Stimulated activated CD8-positive, alpha-beta memory T cell treated with anti-CD3 and anti-CD28 coated beads, Interleukin-15, amount 100 ng/mL, for 48 hours (primary cell): ENCODE measurements around the gene PRRX1.

Source experiments
- DNase-seq, 2 donors: peaks; one replicate each; pipeline ENCODE4 v3.0.0-alpha.2; 2020; ENCODE audit warnings: low read depth in 2 of 2

The PRRX1 gene

DNA sequence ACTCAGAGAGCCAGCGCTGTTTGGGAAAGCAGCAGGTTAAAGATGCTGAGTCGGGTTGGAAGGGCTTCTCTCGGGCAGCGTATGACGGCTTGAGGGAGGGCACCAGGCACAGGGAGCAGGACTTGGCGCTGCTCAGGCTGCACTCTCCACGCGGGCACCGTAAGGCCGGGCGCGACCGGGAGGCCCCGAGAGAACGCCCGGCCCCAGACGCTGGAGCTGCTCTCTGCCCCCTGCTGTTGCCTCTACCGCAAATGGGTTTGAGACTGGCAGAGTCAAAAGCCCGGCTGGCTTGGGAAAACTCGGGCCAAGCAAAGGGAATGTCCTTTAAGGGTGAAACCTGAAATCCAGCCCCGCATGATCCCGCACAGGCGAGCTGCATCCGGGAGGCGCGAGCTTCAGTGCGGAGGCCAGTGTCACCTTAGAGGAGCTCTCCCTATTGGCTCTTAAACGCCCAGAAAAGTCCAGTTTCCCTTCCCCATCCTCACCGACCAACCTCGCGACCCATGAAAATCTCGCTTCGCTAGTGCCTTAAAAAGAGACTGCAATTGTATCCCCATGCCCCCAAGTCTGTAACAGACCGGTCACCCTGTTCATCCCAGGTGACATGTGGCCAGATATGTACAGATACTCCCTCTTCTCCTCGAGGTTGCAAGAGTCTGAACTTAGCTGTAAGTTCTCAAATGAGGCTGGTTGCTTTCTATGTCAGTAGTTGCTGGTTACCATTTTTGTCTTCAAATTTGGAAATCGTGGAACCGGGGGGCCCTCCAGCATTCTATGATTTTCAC lies 1.1 kb downstream of the PRRX1 start:
- no peak for DNase-seq

GRCh38 chr1:170665629-170666028 lies 1.7 kb downstream of the PRRX1 start:
- DNase-seq, result no peak

DNA sequence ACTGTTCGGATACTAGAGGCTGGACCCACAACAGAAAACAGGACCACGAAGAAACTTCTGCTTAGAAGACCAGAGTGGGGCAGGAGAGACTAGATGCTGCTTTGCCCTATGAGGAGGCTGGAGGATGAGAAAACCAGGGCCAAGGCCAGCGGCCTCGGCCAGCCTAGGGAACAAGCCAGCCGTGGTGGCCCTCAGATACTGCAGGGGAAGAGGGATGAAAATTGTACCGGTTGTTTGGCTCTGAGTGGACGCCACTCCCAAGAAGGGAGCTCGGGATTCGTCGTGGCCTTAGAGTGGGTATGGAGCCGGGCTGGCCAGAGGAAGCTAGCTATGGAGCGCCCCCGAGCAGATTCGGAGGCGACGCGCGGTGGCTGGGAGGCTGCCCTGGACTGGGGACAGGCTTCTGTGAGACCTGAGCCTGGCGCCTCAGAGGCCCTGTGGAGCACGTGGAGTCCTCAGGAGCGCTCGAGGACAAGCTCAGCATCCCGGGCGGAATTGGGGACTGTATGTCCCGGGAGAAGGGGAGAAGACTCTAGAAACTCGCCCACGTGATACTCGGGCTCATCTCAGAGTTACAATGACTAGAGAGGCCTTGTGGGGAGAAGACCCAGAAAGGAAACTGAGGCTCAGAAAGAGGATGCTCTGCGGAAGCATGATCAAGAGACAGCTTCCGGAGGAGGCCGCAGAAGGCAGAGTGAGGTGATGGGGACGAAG lies 2.8 kb downstream of the PRRX1 start:
- no peak for DNase-seq

- DNase-seq, result no peak
These were observed 4.5 kb downstream of the PRRX1 start for GRCh38 chr1:170668209-170669106.

DNA sequence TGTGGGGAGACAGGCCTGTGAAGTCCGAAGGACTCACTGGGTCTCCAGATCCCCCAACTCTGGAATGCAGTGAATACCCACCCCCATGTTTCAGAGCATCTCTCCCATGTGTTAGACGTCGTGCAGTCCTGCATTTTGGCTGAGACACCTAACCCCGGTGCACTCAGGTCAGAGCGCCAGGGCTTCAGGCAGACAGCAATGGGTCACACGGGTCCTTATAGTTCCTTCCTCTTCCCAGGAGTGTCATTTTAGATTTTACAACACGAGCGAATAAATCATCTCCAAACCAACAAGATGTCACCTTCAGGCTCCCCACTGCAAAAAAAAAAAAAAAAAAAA lies 5.1 kb downstream of the PRRX1 start:
- DNase-seq, result no peak

GRCh38 chr1:170669586-170670530 lies 5.9 kb downstream of the PRRX1 start:
- DNase-seq, result no peak

GRCh38 chr1:170670802-170671628 lies 7.1 kb downstream of the PRRX1 start:
- DNase-seq, result no peak

DNA sequence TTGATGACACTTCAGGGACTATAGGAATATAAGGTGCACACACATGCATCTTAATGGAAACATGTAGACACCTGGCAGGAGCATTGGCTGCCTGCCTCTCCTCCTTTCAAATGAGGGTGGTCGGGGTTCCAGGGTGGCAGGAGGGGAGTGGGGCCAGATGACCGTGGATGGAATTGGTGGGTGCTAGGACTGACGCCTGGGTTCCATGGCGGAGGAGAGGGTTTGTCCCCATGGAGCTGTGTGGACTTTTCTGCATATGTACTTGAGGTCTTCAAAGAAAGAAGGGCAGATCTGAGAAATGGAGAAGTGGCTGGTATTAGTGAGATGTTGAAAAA lies 7.7 kb downstream of the PRRX1 start:
- no peak for DNase-seq

DNA sequence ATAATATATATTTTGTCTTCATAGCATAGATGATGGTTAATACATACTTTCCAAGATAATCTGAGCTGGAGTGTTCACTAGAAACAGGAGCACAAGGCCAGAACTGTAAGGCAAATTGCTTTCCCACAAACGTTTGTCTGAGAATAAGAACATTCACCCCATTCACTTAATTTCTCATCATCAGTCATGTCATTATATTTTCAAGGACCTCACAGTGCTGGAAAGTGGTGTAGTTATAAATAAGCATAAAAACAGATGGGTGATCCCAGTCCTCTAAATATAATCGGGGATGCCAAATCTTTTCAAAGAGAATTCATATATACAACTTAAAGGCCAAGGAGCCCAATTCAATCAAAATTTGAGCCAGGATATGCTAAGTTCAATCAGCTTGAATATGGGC lies 8.4 kb downstream of the PRRX1 start:
- DNase-seq, result no peak

- no peak for DNase-seq
These were observed 10.3 kb downstream of the PRRX1 start for GRCh38 chr1:170674239-170674638.

DNA sequence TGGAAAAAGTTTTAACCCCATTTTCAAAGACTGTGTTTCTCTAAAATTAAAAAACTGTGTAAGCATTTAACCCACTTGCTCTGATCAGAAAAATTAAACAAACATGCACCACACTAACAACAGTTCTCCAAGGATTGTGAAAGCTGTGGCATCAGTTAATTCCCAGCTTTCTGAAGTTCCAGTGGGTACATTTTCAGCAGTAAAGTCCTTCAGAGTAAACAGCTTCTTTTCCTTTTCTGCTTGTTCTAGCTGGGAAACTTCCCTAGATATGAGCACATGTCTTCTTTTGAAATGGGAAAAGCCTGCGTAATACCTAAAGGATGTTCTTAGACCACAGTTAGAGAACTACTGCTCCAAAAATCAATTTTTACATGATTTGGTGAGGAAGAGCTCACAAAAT lies 11.1 kb downstream of the PRRX1 start:
- DNase-seq, result no peak

GRCh38 chr1:170675865-170676264 lies 11.9 kb downstream of the PRRX1 start:
- DNase-seq, result no peak

DNA sequence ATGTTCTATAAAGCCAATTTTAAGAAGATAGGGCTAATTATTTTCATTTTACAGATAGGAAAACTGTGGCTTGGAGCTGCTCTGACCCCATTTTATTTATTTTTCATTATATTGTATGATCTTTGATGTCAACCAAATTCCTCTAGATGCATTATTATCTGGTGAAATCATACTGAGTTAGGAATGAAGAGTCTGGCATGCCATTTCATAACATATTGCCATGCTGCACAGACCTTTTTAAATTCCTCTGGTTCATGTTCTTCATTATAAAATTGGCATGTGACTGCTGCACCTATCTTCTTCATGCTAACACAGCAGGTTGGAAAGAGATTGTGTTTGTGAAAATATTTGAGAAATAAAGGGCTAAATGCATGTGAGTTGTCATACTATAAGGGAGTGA lies 12.7 kb downstream of the PRRX1 start:
- DNase-seq, result no peak

- DNase-seq, result no peak
These were observed 14.2 kb downstream of the PRRX1 start for GRCh38 chr1:170678027-170678600.

DNA sequence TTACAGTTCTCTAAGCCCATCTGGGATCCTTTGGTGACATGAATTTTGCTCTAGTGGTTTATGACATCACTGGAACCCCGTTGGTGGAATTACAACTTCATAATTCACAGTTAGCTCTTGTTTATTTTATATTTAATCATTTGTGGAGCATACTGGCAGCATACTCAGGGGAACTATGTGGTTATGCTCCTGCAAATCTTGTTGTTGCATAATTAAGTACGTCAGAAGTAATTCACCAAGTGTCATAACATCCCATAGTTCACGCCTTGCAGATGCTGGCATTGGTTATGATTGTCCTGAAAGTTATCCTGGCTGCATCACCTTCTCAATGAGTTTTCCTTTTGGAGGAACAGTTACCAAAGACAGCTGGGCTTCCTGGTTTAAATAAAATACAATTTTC lies 16.5 kb downstream of the PRRX1 start:
- no peak for DNase-seq

- DNase-seq, result no peak
These were observed 18.2 kb downstream of the PRRX1 start for GRCh38 chr1:170682169-170682568.

DNA sequence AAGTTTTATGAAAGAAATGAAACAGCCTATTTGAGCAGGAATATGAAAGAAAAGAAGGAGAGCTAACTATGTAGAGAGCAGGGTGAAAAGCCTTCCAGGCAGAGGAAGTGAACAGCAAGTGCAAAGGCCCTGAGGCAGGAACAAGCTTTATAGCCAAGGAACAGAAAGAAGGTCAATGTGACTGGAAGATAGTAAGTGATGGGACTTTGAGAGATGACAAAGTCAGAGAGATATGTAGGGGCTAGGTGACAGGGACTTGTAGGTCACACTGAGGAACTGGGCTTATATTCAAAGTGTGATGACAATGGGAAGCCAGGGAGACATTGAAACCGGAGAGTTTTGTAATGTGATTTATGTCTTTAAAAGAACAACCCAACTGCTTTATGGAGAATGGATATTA lies 18.9 kb downstream of the PRRX1 start:
- DNase-seq, result no peak

- DNase-seq, result no peak
These were observed 21.2 kb downstream of the PRRX1 start for GRCh38 chr1:170685166-170685565.

GRCh38 chr1:170686291-170686690 lies 22.4 kb downstream of the PRRX1 start:
- no peak for DNase-seq

GRCh38 chr1:170687621-170688020 lies 23.7 kb downstream of the PRRX1 start:
- no peak for DNase-seq
